ENCODE data around the gene ZNF503. TPM values are rescaled to one million over a fixed set of nuclear protein-coding genes. Genes with fewer than 3 reads are reported as not detected.

ZNF503 gene
- total and polyA plus RNA-seq, 2 of the 8 experiments (the other 6 are each of a cell fraction or from before 2014, with no cell fraction given), result 0.03 to 0.13 TPM

DNA sequence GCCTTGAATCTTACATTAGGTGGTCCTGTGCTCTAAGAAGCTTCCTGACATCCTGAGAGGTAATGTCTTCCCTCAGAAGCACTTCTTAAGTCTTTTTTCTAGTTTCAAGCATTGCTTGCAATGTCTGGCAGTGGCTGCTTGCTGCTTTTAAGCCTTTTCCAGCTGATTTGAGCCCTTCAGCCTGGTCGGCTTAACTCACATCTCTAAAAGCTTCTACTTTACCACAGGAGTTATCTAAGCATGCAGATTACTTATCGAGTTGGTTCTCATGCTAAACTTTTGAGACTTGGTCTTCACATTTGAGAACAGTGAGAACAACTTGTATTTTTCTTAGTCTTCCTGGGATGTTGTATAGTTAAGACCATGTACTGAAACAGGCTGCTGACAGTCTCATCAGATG, 33.7 kb upstream of the ZNF503 start:
- Histone ChIP-seq H3K27me3 (replicated peaks in 1 of 4; ENCODE audit: control insufficient read depth in 3 of 4, extremely low read depth in 1 of 4, insufficient read depth in 3 of 4, low read length in 3 of 4) (peaks cover 34 to 71% (median 55%) of the 10 kb centered on the region in 4 experiments), H4K91ac (replicated peaks; ENCODE audit: insufficient read length, low read length) (no peak overlapping the region), H3K23me2 (ENCODE audit: low read depth, low read length) (peaks cover 4% of the 10 kb centered on the region; the same call in 1 of the 2 replicates), H2AFZ (ENCODE audit: low read length) (no peak overlapping the region), H3K18ac (ENCODE audit: extremely low read depth, low read length) (no peak overlapping the region), H3K79me2 (ENCODE audit: control insufficient read depth in 1 of 2, insufficient read depth in 2 of 2, low read length in 2 of 2) (no peaks in the 10 kb centered on the region), H3K79me1 (ENCODE audit: low read depth, low read length) (no peaks in the 10 kb centered on the region), H4K20me1 (replicated peaks in 1 of 2; ENCODE audit: control insufficient read depth in 1 of 2, insufficient read depth in 2 of 2, low read length in 2 of 2) (peaks cover 5% of the 10 kb centered on the region in 2 experiments), H3K4me3 (ENCODE audit: extremely low read depth in 1 of 4, insufficient read depth in 2 of 4, low read depth in 3 of 4, low read length in 4 of 4) (no peak overlapping the region), H2BK12ac (ENCODE audit: low read depth, low read length) (no peak overlapping the region), H3K23ac (ENCODE audit: insufficient read length) (no peak overlapping the region), H3K4me2 (ENCODE audit: insufficient read depth in 1 of 2, low read depth in 2 of 2, low read length in 2 of 2) (no peak overlapping the region), H3K36me3 (ENCODE audit: control insufficient read depth in 2 of 4, insufficient read depth in 4 of 4, low read length in 3 of 4) (no peaks in the 10 kb centered on the region), H2BK5ac (ENCODE audit: low read depth, low read length) (no peak overlapping the region), H3K9me3 (ENCODE audit: insufficient read depth in 2 of 2, low read depth in 1 of 2, low read length in 1 of 2) (no peaks in the 10 kb centered on the region), H2BK120ac (replicated peaks; ENCODE audit: low read depth, low read length) (no peak overlapping the region), H3K4ac (replicated peaks; ENCODE audit: insufficient read length, low read depth, low read length) (no peak overlapping the region), H2BK20ac (ENCODE audit: low read length) (no peak overlapping the region), H3K4me1 (replicated peaks in 1 of 4; ENCODE audit: control insufficient read depth in 3 of 4, insufficient read depth in 4 of 4, low read length in 3 of 4) (peaks cover 2 to 9% (median 7%) of the 10 kb centered on the region in 4 experiments), H4K5ac (ENCODE audit: insufficient read length, low read depth, low read length) (no peak overlapping the region), H3K27ac (ENCODE audit: low read depth, low read length) (no peak overlapping the region), H3K9ac (replicated peaks in 1 of 4; ENCODE audit: extremely low read depth in 1 of 4, low read depth in 3 of 4, low read length in 3 of 4) (no peak overlapping the region), H4K8ac (ENCODE audit: extremely low read depth, insufficient read depth, low read length) (no peak overlapping the region), H2AK5ac (ENCODE audit: low read depth, low read length) (no peak overlapping the region), H3K14ac (ENCODE audit: insufficient read length) (no peak overlapping the region), H3K56ac (replicated peaks; ENCODE audit: insufficient read length, low read depth, low read length) (no peak overlapping the region), H2BK15ac (ENCODE audit: low read length) (no peak overlapping the region)
- FAIRE-seq (no peak), DNase-seq (ENCODE audit: low read depth in 1 of 2, low spot score in 2 of 2) (no peak)
- POLR2A ChIA-PET (ENCODE audit: partially characterized antibody), result no interaction called here
- WGBS, 2 experiments (ENCODE audit: extremely low coverage in 1 of 2, insufficient coverage in 1 of 2, insufficient read length in 1 of 2, insufficient replicate concordance in 2 of 2, low coverage in 1 of 2, low lambda C conversion rate in 2 of 2, missing lambda C conversion rate in 1 of 2), result 80% methylated on average over 2 of the region's 2 CpGs; no CpG with 5 or more reads in 1 of the 2 experiments
- TF ChIP-seq KDM4A (IDR thresholded peaks at IDR 0.05; ENCODE audit: low read depth, low read length, severe bottlenecking) (no peak), RBBP5 (IDR thresholded peaks at IDR 0.05; ENCODE audit: borderline replicate concordance, low read depth, low read length) (no peak), SIRT6 (IDR thresholded peaks at IDR 0.05; ENCODE audit: low read length) (no peak), BRCA1 (IDR thresholded peaks at IDR 0.05; ENCODE audit: low read depth, low read length) (no peak), HDAC2 (IDR thresholded peaks at IDR 0.05; ENCODE audit: borderline replicate concordance in 1 of 2, low read depth in 2 of 2, low read length in 2 of 2) (no peak), NRF1 (IDR thresholded peaks at IDR 0.05; ENCODE audit: low read depth, low read length) (no peak), PHF8 (conservative IDR thresholded peaks at IDR 0.05; ENCODE audit: low read depth, low read length) (no peak), EP300 (IDR thresholded peaks at IDR 0.05; ENCODE audit: borderline replicate concordance in 1 of 2, low read depth in 2 of 2, low read length in 2 of 2) (no peak)
- CTCF ChIA-PET (ENCODE audit: partially characterized antibody), result interaction anchor here (1.1 kb wide), 1 partner anchor 12 kb away, joined by 3 read pairs; no protein-coding TSS in a partner anchor
